ENCODE results near the gene IQGAP1.
A peak's percentile ranks its signal among the peaks of the same experiment; 100 is the strongest.

The IQGAP1 gene

DNA sequence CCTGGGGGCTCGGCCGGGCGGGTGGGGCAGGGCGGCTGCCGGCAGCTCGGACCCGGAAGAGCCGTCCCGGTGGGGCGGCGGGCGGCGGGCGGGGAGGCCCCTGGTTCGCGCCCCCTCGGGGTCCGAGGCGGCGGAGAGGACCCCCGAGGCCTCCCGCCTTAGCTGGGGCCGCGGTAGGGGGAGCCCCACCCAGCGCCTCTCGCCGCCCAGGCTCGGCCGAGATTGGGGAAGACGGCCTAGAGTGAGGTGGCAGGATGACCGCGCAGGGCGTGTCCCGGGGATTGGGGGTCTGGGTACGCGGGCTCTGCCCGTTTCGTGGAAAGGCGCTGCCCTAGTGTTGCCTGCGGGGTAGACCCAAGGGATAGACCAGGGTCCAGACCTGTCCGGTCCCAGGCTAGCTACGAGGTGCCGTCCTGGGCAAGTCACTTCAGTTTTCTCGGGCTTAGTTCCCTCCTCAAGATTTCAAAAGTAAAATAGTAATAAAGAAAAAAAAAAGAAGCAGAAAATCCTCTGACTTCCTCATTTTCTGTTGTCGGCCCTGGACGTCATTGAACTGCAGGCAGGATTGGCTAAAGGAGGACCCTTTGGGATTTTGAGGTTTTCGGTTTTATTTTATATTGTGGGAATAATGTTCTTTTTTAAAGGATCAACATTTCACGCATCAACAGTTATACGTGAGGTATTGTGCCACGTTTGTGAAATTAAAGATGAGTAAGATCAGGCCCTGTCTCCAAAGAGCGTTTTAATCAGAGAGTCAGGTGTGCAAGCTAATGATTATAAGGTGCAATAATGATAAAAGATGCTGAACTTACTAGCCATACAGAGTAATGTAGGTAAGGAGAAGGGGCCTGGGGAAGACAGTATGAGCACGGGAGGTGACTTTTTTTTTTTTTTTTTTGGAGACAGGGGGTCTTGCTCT, 679 bp downstream of the IQGAP1 start:
- no peak for TF ChIP-seq Cebpa-rat (IDR thresholded peaks at IDR 0.05)
- Histone ChIP-seq H3K4me3 (peak overlapping the region; percentile 71 to 89 (median 79)), H3K9ac (peak overlapping the region; percentile 89 to 100 (median 97)), H3K27ac (peak overlapping the region; percentile 86 to 99 (median 93)), H3K36me3 (peaks cover 32 to 43% (median 34%) of the 10 kb centered on the region in 11 experiments), H3K4me2 (peak overlapping the region; percentile 82 to 99 (median 91)), H4K20me1 (peaks cover 29 to 49% (median 47%) of the 10 kb centered on the region in 11 experiments; a peak in 21 of 22 replicates), H3K4me1 (peaks cover 45 to 54% (median 52%) of the 10 kb centered on the region in 10 experiments), H3K27me3 (no peaks in the 10 kb centered on the region), H3K9me3 (replicated peaks in 1 of 11) (0 out of 22 replicates have a peak, but pooled peaks cover 0 to 2% (median 0%) of the 10 kb centered on the region in 11 experiments)

DNA sequence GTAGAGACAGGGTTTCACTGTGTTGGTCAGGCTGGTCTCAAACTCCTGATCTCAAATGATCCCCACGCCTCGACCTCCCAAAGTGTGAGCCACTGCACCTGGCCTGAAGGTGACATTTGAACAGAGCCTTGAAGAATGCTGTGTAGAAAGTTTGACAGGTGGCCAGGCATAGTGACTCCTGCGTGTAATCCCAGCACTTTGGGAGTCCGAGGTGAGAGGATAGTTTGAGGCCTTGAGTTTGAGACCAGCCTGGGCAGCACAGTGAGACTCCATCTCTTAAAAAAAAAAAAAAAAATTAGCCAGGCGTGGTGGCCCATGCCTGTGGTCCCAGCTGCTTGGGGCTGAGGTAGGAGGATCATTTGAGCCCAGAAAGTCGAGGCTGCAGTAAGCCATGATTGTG, 1.5 kb downstream of the IQGAP1 start:
- 0 out of 22 replicates have a peak, but pooled peaks cover 0 to 3% (median 0%) of the 10 kb centered on the region in 11 experiments for H3K9me3 ChIP-seq (replicated peaks in 1 of 11)
- peak overlapping the region; percentile 86 to 99 (median 93); a peak in 21 of 22 replicates for H3K27ac ChIP-seq
- H3K9ac ChIP-seq = peak overlapping the region; percentile 89 to 100 (median 97)
- peaks cover 53 to 60% (median 59%) of the 10 kb centered on the region in 10 experiments for H3K4me1 ChIP-seq
- no peak for TF ChIP-seq Cebpa-rat (IDR thresholded peaks at IDR 0.05)
- no peaks in the 10 kb centered on the region for H3K27me3 ChIP-seq
- H3K4me3 ChIP-seq = peak overlapping the region; percentile 71 to 89 (median 79)
- H4K20me1 ChIP-seq = peaks cover 33 to 57% (median 51%) of the 10 kb centered on the region in 11 experiments; a peak in 21 of 22 replicates
- H3K36me3 ChIP-seq = peaks cover 36 to 50% (median 41%) of the 10 kb centered on the region in 11 experiments
- peak overlapping the region; percentile 82 to 99 (median 91) for H3K4me2 ChIP-seq

DNA sequence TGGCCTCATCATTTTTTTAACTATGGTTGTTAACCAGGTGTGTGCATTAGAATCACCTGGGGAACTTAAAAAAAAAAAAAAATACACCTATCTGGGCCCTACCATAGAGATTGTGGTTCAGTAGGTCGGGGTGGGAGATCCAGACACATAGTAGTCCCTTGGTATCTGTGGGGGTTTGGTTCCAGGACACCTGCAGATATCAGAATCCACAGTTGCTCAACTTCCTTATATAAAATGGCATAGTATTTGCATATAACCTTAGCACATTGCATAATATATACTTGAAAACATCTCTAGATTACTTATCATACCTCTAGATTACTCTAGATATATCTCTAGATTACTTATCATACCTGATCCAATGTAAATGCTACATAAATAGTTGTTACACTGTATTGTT, 5.0 kb downstream of the IQGAP1 start:
- H3K27me3 ChIP-seq = no peaks in the 10 kb centered on the region
- peak overlapping the region in 7 of 11 experiments; percentile 10 to 51 (median 37); a peak in 6 of 22 replicates for H3K27ac ChIP-seq
- no peak for TF ChIP-seq Cebpa-rat (IDR thresholded peaks at IDR 0.05)
- H3K9ac ChIP-seq = peak overlapping the region in 2 of 11 experiments; percentile 29 to 53; a peak in 1 of 22 replicates
- H3K4me1 ChIP-seq = peaks cover 76 to 90% (median 84%) of the 10 kb centered on the region in 10 experiments
- peaks cover 36 to 83% (median 57%) of the 10 kb centered on the region in 11 experiments for H3K36me3 ChIP-seq
- H3K4me2 ChIP-seq = peak overlapping the region; percentile 29 to 96 (median 55)
- H4K20me1 ChIP-seq = peaks cover 47 to 92% (median 78%) of the 10 kb centered on the region in 11 experiments; a peak in 21 of 22 replicates
- 0 out of 22 replicates have a peak, but pooled peaks cover 0 to 4% (median 0%) of the 10 kb centered on the region in 11 experiments for H3K9me3 ChIP-seq (replicated peaks in 1 of 11)
- no peak overlapping the region for H3K4me3 ChIP-seq

DNA sequence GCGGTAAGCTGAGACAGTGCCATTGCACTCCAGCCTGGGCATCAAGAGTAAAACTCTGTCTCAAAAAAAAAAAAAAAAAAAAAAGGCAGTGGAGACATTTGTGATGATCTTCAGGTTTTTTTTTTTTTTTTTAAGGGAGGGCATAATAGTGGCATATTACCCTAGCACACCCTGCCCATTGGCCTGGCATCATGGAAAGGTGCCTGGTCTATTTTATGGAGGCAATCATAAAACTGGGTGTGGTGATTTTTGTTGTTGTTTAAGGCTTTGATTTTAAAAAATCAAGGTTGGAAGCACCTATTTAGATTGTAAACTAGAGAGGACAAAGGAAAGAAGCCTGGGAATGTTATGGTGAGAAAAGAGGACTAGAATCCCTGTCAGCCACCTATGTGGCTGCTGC, 6.0 kb downstream of the IQGAP1 start:
- peaks cover 36 to 93% (median 63%) of the 10 kb centered on the region in 11 experiments for H3K36me3 ChIP-seq
- H3K27ac ChIP-seq = peak overlapping the region in 9 of 11 experiments; percentile 6 to 52 (median 28); a peak in 11 of 22 replicates

DNA sequence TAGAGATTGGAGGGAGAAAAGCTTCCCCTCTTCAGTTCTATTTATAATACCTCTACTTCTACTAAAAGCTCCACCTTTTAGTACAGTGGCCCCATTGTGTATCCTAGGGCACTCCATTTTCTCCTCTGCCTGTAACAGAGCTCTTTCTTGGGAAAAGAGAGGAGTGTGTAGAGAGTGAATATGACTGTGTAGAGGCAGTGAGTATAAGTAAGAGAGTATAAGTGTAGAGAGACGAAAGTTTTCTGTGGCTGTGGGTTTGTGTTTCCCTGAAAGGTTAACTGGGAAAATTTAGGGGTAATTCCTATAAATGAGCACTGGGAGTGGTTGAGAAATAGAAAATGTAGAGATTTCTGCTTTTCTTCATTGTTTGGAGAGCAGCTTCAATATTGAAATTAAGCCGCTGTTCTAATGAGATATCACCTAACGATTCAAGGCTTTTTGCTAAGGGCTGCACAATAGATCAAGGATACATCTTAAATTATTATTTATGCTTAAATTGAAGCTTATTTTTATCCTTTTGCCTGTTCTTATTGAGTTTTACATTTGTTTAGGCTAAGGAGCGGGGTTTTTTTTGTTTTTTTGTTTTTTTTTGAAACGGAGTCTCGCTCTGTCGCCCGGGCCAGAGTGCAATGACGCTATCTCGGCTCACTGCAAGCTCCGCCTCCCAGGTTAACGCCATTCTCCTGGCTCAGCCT, 6.9 kb downstream of the IQGAP1 start:
- 0 out of 22 replicates have a peak, but pooled peaks cover 0 to 4% (median 0%) of the 10 kb centered on the region in 11 experiments for H3K9me3 ChIP-seq (replicated peaks in 1 of 11)
- H3K27me3 ChIP-seq = no peaks in the 10 kb centered on the region
- peak overlapping the region in 9 of 11 experiments; percentile 6 to 52 (median 24); a peak in 11 of 22 replicates for H3K27ac ChIP-seq
- peaks cover 78 to 100% (median 93%) of the 10 kb centered on the region in 10 experiments for H3K4me1 ChIP-seq
- TF ChIP-seq Cebpa-rat (IDR thresholded peaks at IDR 0.05) = no peak
- peaks cover 38 to 100% (median 68%) of the 10 kb centered on the region in 11 experiments; a peak in 21 of 22 replicates for H4K20me1 ChIP-seq
- peaks cover 36 to 95% (median 61%) of the 10 kb centered on the region in 11 experiments for H3K36me3 ChIP-seq
- peak overlapping the region in 1 of 10 experiments; percentile 3; a peak in 1 of 20 replicates for H3K4me3 ChIP-seq
- peak overlapping the region in 3 of 11 experiments; percentile 14 to 69 (median 53); a peak in 6 of 22 replicates for H3K9ac ChIP-seq
- H3K4me2 ChIP-seq = peak overlapping the region; percentile 2 to 96 (median 42); a peak in 17 of 22 replicates

More for the DNA sequence above, 6.0 kb downstream of the IQGAP1 start:
- Histone ChIP-seq H3K27me3 (no peaks in the 10 kb centered on the region), H3K4me2 (peak overlapping the region; percentile 2 to 96 (median 25); a peak in 16 of 22 replicates), H3K9ac (peak overlapping the region in 3 of 11 experiments; percentile 14 to 69 (median 53); a peak in 6 of 22 replicates), H3K4me1 (peaks cover 83 to 99% (median 92%) of the 10 kb centered on the region in 10 experiments), H3K4me3 (peak overlapping the region in 2 of 10 experiments; percentile 2 to 3; a peak in 1 of 20 replicates), H4K20me1 (peaks cover 46 to 100% (median 76%) of the 10 kb centered on the region in 11 experiments; a peak in 21 of 22 replicates), H3K9me3 (replicated peaks in 1 of 11) (0 out of 22 replicates have a peak, but pooled peaks cover 0 to 4% (median 0%) of the 10 kb centered on the region in 11 experiments)
- no peak for TF ChIP-seq Cebpa-rat (IDR thresholded peaks at IDR 0.05)

DNA sequence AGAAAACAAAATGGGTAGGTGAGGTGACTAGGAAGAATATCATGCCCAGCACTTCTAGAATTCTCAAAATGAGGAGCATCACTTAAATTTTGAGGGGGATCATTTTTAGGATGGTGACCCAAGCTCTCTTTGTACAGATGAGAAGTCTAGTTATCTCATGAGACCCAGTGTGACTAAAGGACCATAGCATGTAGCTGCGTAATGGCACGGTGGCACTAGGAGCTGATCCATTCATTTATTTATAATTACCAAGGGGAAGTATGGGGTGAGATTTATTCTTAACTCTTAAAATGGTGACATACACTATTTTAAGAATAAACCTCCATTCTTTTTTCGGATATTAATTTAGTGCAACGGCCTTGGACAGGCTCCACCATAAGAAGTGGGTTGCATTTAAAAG, 8.3 kb downstream of the IQGAP1 start:
- H3K27ac ChIP-seq = peak overlapping the region in 10 of 11 experiments; percentile 4 to 49 (median 34); a peak in 16 of 22 replicates
- peaks cover 24 to 81% (median 50%) of the 10 kb centered on the region in 11 experiments for H3K36me3 ChIP-seq
- H3K4me3 ChIP-seq = peak overlapping the region in 3 of 10 experiments; percentile 16 to 37 (median 35); a peak in 5 of 20 replicates
- H3K9me3 ChIP-seq (replicated peaks in 1 of 11) = 0 out of 22 replicates have a peak, but pooled peaks cover 0 to 4% (median 0%) of the 10 kb centered on the region in 11 experiments
- no peak for TF ChIP-seq Cebpa-rat (IDR thresholded peaks at IDR 0.05)
- H3K4me1 ChIP-seq = peaks cover 78 to 99% (median 93%) of the 10 kb centered on the region in 10 experiments
- peaks cover 25 to 99% (median 61%) of the 10 kb centered on the region in 11 experiments; a peak in 21 of 22 replicates for H4K20me1 ChIP-seq
- no peaks in the 10 kb centered on the region for H3K27me3 ChIP-seq
- peak overlapping the region; percentile 51 to 96 (median 74) for H3K4me2 ChIP-seq
- H3K9ac ChIP-seq = peak overlapping the region in 3 of 11 experiments; percentile 22 to 58 (median 56); a peak in 4 of 22 replicates

DNA sequence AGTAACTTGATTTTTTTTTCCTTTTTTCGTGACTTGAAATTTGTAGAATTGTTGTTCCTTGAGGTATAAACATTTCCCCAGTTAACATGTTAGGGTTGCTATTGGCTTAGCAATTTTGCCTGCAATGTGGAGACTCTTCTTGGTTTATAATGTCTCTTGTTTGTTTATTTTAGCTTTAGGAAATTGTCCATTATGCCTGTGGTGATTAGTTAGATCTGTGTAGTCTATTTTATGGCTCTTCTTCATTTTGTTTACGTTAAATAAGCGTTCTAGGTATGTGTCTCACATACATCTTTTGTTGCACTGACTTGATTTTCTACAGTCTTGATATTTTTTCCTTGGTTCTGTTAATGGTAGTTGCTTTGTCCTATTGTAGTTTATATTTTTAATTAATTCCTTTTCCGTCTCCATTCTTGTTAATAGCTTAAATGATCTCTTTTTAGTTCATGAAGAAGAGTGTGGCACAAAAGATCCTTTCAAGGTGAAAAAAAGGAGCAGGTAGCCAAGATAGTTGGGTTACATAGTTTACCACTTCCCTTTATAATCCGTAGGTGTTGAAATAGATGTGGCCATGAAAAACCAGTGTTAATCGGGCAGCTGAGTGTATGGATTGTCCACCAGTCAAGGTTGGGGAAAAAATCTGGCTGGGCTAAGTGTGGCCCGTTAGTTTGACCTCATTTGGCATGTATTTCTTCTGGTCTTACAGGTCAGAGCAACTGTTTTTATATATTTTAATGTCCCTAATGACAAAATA, 12.1 kb downstream of the IQGAP1 start:
- Histone ChIP-seq H3K4me3 (peak overlapping the region in 8 of 10 experiments; percentile 2 to 57 (median 40); a peak in 13 of 20 replicates), H3K36me3 (peaks cover 12 to 55% (median 29%) of the 10 kb centered on the region in 11 experiments; a peak in 20 of 22 replicates), H3K4me1 (peaks cover 61 to 98% (median 79%) of the 10 kb centered on the region in 10 experiments), H3K27me3 (no peaks in the 10 kb centered on the region), H3K4me2 (peak overlapping the region; percentile 60 to 99 (median 87)), H3K27ac (peak overlapping the region; percentile 68 to 99 (median 90)), H3K9me3 (replicated peaks in 1 of 11) (peaks cover 0 to 7% (median 0%) of the 10 kb centered on the region in 11 experiments; a peak in 3 of 22 replicates), H4K20me1 (peaks cover 5 to 99% (median 46%) of the 10 kb centered on the region in 11 experiments; a peak in 20 of 22 replicates), H3K9ac (peak overlapping the region; percentile 55 to 90 (median 74); a peak in 21 of 22 replicates)
- TF ChIP-seq Cebpa-rat (IDR thresholded peaks at IDR 0.05) = no peak

Data from BLaER1 treated with 17β-estradiol and CSF1 and Interleukin-3, amounts not matched to agents 10 nM and 100 nM (cell line).